Uterus (tissue), 2 donors: ENCODE data around the gene OPCML.

Experiments used
- POLR2A ChIP-seq, 2 donors: fragments of 450-650 bp; IDR thresholded peaks; one replicate each; pipeline ENCODE4 v1.6.1; 2016; ENCODE audit warnings: antibody characterized with exemption in 2 of 2, mild to moderate bottlenecking in 1 of 2, moderate library complexity in 1 of 2
- TF ChIP-seq, protein P1 (sequence below), 4 experiments: fragments of 200-600 bp in 2 of 4; fragments of 450-650 bp in 2 of 4; sonication (generic) in 2 of 4; IDR thresholded peaks; one replicate each; pipeline ENCODE4 v1.5.1; 2016 to 2019; ENCODE audit warnings: antibody characterized with exemption in 4 of 4, mild to moderate bottlenecking in 2 of 4, moderate library complexity in 1 of 4

DNA sequence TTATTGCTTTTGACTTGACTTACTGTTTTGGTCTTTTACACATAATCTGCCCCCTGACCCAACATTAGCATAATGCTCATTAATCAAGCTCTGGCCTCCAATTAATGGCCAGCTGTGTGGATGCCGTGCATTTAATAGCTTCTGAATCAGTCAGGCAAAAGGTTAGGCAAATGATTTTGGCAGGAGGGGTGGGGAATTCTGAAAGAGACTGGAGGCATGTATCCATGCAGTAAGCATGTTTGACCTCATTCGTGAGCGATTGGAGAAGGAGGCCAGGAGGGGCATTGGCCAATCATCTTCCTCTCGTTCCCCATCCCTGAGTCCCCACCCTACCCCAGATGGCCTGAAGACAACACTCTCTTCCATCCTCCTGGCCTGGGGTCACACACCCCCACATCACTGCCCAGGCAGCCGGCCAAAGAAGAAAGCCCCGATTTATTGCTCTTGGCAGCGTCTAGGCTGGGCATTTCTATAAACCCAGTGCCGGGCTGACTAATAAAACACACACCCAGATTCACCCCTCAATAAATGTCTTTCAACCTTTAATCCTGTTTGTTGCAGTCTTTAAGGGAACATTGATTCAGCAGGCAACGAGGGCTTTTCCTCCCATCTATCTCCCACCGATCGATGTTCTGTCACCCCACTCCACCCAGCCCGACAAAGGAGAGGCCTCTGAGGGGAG, 150.0 kb downstream of the OPCML start:
- TF ChIP-seq, protein P1, sequence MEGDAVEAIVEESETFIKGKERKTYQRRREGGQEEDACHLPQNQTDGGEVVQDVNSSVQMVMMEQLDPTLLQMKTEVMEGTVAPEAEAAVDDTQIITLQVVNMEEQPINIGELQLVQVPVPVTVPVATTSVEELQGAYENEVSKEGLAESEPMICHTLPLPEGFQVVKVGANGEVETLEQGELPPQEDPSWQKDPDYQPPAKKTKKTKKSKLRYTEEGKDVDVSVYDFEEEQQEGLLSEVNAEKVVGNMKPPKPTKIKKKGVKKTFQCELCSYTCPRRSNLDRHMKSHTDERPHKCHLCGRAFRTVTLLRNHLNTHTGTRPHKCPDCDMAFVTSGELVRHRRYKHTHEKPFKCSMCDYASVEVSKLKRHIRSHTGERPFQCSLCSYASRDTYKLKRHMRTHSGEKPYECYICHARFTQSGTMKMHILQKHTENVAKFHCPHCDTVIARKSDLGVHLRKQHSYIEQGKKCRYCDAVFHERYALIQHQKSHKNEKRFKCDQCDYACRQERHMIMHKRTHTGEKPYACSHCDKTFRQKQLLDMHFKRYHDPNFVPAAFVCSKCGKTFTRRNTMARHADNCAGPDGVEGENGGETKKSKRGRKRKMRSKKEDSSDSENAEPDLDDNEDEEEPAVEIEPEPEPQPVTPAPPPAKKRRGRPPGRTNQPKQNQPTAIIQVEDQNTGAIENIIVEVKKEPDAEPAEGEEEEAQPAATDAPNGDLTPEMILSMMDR (IDR thresholded peaks at IDR 0.05) = no peak
- TF ChIP-seq POLR2A (IDR thresholded peaks at IDR 0.05) = no peak
